BLaER1 treated with 17β-estradiol and CSF1 and Interleukin-3, amounts not matched to agents 10 nM and 100 nM (cell line): ENCODE data around the gene LRRC3.

Source experiments
- H3K27ac ChIP-seq, 11 experiments: shearing (Covaris generic); formaldehyde crosslinking; 2 replicates each; pipeline ENCODE4 v1.8.1; 2022
- H3K27me3 ChIP-seq, 11 experiments: shearing (Covaris generic); formaldehyde crosslinking; 2 replicates each; pipeline ENCODE4 v1.8.1; 2022
- H3K36me3 ChIP-seq, 11 experiments: shearing (Covaris generic); formaldehyde crosslinking; 2 replicates each; pipeline ENCODE4 v1.8.1; 2022
- H3K4me1 ChIP-seq, 10 experiments: shearing (Covaris generic); formaldehyde crosslinking; 2 replicates each; pipeline ENCODE4 v1.8.1; 2022
- H3K4me2 ChIP-seq, 11 experiments: shearing (Covaris generic); formaldehyde crosslinking; 2 replicates each; pipeline ENCODE4 v1.8.1; 2022
- H3K4me3 ChIP-seq, 10 experiments: shearing (Covaris generic); formaldehyde crosslinking; 2 replicates each; pipeline ENCODE4 v1.8.1; 2022
- H3K9ac ChIP-seq, 11 experiments: shearing (Covaris generic); formaldehyde crosslinking; 2 replicates each; pipeline ENCODE4 v1.8.1; 2022
- H3K9me3 ChIP-seq, 11 experiments: shearing (Covaris generic); formaldehyde crosslinking; replicated peaks in 1 of 11; 2 replicates each; pipeline ENCODE4 v1.8.1; 2022
- H4K20me1 ChIP-seq, 11 experiments: shearing (Covaris generic); formaldehyde crosslinking; 2 replicates each; pipeline ENCODE4 v1.8.1; 2022
- Cebpa-rat ChIP-seq, 11 experiments: shearing (Covaris generic); IDR thresholded peaks; 2 replicates each; pipeline ENCODE4 v1.8.1; 2022

LRRC3 gene

DNA sequence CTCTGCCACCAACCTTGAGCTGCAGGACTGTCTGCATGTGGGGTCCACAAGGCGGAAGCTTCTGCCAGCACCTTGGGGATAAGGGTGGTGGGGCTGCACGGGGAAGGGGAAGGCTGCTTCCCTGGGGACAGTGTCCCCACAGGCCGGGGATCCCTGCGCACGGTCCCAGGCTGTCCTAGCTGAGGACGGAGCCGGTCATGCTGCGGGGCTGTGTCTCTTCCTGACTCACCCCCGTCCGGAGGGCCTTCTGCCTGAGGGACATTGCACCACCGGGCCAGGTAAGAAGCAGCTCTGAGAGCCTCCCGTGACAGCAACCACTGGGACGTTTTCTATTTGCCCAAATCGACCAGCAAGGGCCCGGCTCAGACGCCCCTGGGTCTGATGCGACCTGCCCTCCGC lies 54.8 kb downstream of the LRRC3 start:
- H3K27ac ChIP-seq = no peak overlapping the region
- peaks cover 23 to 50% (median 41%) of the 10 kb centered on the region in 10 experiments for H3K4me1 ChIP-seq
- peaks cover 0 to 27% (median 0%) of the 10 kb centered on the region in 11 experiments; a peak in 2 of 22 replicates for H4K20me1 ChIP-seq
- no peaks in the 10 kb centered on the region for H3K9me3 ChIP-seq
- peak overlapping the region; percentile 13 to 84 (median 54); a peak in 19 of 22 replicates for H3K4me2 ChIP-seq
- no peak for TF ChIP-seq Cebpa-rat (IDR thresholded peaks at IDR 0.05)
- H3K27me3 ChIP-seq = no peaks in the 10 kb centered on the region
- H3K36me3 ChIP-seq = peaks cover 0 to 28% (median 6%) of the 10 kb centered on the region in 11 experiments; a peak in 9 of 22 replicates
- peak overlapping the region in 1 of 11 experiments; percentile 18; a peak in 1 of 22 replicates for H3K9ac ChIP-seq
- no peak overlapping the region for H3K4me3 ChIP-seq

DNA sequence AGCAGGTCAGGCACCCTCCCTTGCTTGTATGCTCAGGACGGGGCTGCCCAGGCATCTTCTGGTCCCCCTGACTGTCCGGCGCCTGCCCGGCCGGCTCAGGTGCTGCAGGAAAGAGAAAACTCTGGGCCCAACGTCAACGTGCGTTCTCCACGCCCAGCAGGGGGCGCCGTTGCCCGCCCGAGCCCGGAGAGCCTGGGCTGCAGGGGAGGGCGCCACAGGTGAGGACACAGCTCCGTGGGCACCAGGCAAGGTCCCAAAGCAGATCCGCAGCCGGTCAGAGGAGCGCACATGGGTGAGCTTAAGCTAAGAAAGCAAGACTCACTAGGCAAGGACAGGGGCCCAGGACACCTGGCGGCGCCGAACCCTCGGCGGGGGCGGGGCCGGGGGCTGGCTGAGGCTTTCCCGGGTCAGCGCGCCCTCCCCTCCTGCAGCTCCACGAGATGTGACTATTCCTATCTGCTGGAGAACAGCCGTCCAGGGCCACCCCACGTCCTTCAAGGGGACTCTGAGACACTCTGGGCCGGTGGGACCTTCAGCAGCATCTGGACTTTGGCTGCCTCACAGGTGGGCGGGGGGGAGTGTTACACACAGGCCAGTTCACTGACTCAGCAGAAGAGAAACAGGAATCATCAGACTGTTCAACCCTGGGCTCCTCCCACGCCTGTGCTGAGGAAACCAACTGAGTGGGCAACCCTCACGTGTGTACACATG lies 55.4 kb downstream of the LRRC3 start:
- Histone ChIP-seq H3K9ac (peak overlapping the region in 1 of 11 experiments; percentile 18; a peak in 1 of 22 replicates), H3K36me3 (peaks cover 0 to 28% (median 6%) of the 10 kb centered on the region in 11 experiments; a peak in 9 of 22 replicates), H3K4me2 (peak overlapping the region; percentile 13 to 84 (median 54); a peak in 20 of 22 replicates), H3K4me1 (peaks cover 22 to 54% (median 45%) of the 10 kb centered on the region in 10 experiments), H4K20me1 (peaks cover 0 to 27% (median 0%) of the 10 kb centered on the region in 11 experiments; a peak in 2 of 22 replicates), H3K27ac (no peak overlapping the region), H3K9me3 (no peaks in the 10 kb centered on the region), H3K27me3 (no peaks in the 10 kb centered on the region), H3K4me3 (no peak overlapping the region)
- no peak for TF ChIP-seq Cebpa-rat (IDR thresholded peaks at IDR 0.05)

DNA sequence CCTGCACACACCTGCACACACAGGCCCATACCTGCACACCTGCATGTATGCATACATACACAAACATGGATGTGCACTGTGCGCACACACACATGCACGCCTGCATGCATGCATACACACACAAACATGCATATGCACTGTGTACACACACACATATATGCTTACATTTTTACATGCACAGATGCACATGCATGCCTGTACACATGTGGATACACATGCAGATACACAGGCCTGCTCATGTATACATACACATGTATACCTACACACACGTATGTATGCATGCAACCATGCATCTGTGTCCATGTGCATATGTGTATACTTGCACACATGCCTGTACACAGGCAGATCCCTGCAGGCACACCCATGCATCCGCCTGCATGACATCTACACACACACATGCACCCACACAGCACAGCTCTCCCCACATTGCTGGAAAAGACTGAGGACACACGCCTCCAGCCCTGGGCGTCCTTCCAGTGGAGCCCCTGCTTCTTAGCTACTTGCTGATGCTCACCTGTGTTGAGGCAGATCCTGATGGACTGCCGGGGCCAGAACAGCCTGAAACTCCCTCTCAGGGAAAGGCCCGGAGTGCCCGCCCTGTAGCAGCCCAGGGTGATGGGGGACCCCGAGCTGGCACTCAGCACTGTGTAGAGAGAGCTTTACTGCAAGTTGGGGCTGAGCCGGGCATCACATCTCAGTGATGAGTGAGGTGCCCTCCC lies 56.1 kb downstream of the LRRC3 start:
- Histone ChIP-seq H3K27ac (no peak overlapping the region), H4K20me1 (peaks cover 0 to 27% (median 0%) of the 10 kb centered on the region in 11 experiments; a peak in 2 of 22 replicates), H3K9ac (no peak overlapping the region), H3K4me3 (no peak overlapping the region), H3K9me3 (no peaks in the 10 kb centered on the region), H3K4me1 (peaks cover 22 to 56% (median 46%) of the 10 kb centered on the region in 10 experiments), H3K4me2 (peak overlapping the region in 4 of 11 experiments; percentile 64 to 84 (median 67); a peak in 3 of 22 replicates), H3K36me3 (peaks cover 0 to 24% (median 6%) of the 10 kb centered on the region in 11 experiments; a peak in 9 of 22 replicates), H3K27me3 (no peaks in the 10 kb centered on the region)
- TF ChIP-seq Cebpa-rat (IDR thresholded peaks at IDR 0.05) = no peak
